PC-3 (cell line): ENCODE data around the gene NTRK2. TPM values are rescaled to one million over a fixed set of nuclear protein-coding genes. Genes with fewer than 3 reads are reported as not detected.

Experiments used
- ATAC-seq: fragments of 200-7000 bp; cut with Tn5 transposase; 2 replicates; pipeline ENCODE4 v1.9.1; 2020; ENCODE audit warnings: mild to moderate bottlenecking, moderate library complexity
- BruUV-seq: library from RNA; stranded (reverse); fragments of 400-500 nt; replicated peaks from 2 replicates; lab custom pipeline; 2021; lab: Mats Ljungman, UMichigan
- CTCF ChIA-PET: fragments of 300-600 bp; sonication (Branson Sonifier 250); formaldehyde crosslinking; loops from one replicate; lab custom pipeline; 2022; ENCODE audit warnings: antibody characterized with exemption; lab: Charles Lee
- POLR2A ChIA-PET: fragments of 300-600 bp; sonication (Branson Sonifier 250); formaldehyde crosslinking; loops from one replicate; lab custom pipeline; 2022; ENCODE audit warnings: antibody characterized with exemption; ENCODE audit not compliant: unreplicated experiment; lab: Charles Lee
- DNase-seq: peaks from one replicate; pipeline ENCODE4 v3.0.0-alpha.2; 2015
- H2AFZ ChIP-seq: fragments of 300-600 bp; sonication (generic); 2 replicates; pipeline ENCODE4 v1.6.0; 2016; ENCODE audit warnings: antibody characterized with exemption, low read length
- H3F3A ChIP-seq: fragments of 300-600 bp; sonication (generic); one replicate; pipeline ENCODE4 v1.6.0; 2017; ENCODE audit warnings: antibody characterized with exemption, low read length, control low read depth, mild to moderate bottlenecking; ENCODE audit not compliant: unreplicated experiment
- H3K27ac ChIP-seq: fragments of 300-600 bp; sonication (generic); 2 replicates; pipeline ENCODE4 v1.5.1; 2016; ENCODE audit warnings: mild to moderate bottlenecking, low read length
- H3K27me3 ChIP-seq: fragments of 300-600 bp; sonication (generic); 2 replicates; pipeline ENCODE4 v1.6.1; 2016; ENCODE audit warnings: low read length, mixed read lengths
- H3K36me3 ChIP-seq: fragments of 300-600 bp; sonication (generic); 2 replicates; pipeline ENCODE4 v1.6.1; 2016; ENCODE audit warnings: low read depth, mixed run types, low read length, mixed read lengths
- H3K4me1 ChIP-seq: fragments of 300-600 bp; sonication (generic); 2 replicates; pipeline ENCODE4 v1.5.1; 2016; ENCODE audit warnings: low read length; ENCODE audit not compliant: insufficient read depth
- H3K4me2 ChIP-seq: fragments of 300-600 bp; sonication (generic); 2 replicates; pipeline ENCODE4 v1.6.0; 2016; ENCODE audit warnings: low read length
- H3K4me3 ChIP-seq: fragments of 300-600 bp; sonication (generic); 2 replicates; pipeline ENCODE4 v1.5.1; 2016; ENCODE audit warnings: mild to moderate bottlenecking, low read length, mixed read lengths
- H3K79me2 ChIP-seq: fragments of 300-600 bp; sonication (generic); 2 replicates; pipeline ENCODE4 v1.6.1; 2017; ENCODE audit warnings: low read length, mixed read lengths
- H3K9ac ChIP-seq: fragments of 300-600 bp; sonication (generic); 2 replicates; pipeline ENCODE4 v1.6.0; 2016; ENCODE audit warnings: mild to moderate bottlenecking, low read length
- H3K9me2 ChIP-seq: fragments of 300-600 bp; sonication (generic); replicated peaks from 2 replicates; pipeline ENCODE4 v1.6.1; 2016; ENCODE audit warnings: mixed run types, low read length, mixed read lengths
- H3K9me3 ChIP-seq: fragments of 300-600 bp; sonication (generic); 2 replicates; pipeline ENCODE4 v1.6.1; 2016; ENCODE audit warnings: low read length, mixed read lengths
- H4K20me1 ChIP-seq: fragments of 300-600 bp; sonication (generic); 2 replicates; pipeline ENCODE4 v1.6.1; 2016; ENCODE audit warnings: low read length, mixed read lengths
- EZH2 ChIP-seq: fragments of 300-600 bp; sonication (generic); IDR thresholded peaks from one replicate; pipeline ENCODE4 v1.6.1; 2017; ENCODE audit warnings: antibody characterized with exemption, mild to moderate bottlenecking, low read length; ENCODE audit not compliant: unreplicated experiment
- EZH2phosphoT487 ChIP-seq: fragments of 300-600 bp; sonication (generic); IDR thresholded peaks from 2 replicates; pipeline ENCODE4 v1.6.1; 2018; ENCODE audit warnings: mild to moderate bottlenecking, antibody characterized with exemption, low read length, borderline replicate concordance
- intact Hi-C: fragments of 100-400 bp; cut with micrococcal nuclease; formaldehyde crosslinking; loops from 2 replicates; pipeline ENCODE4 v1.9.0; 2023
- total RNA-seq: library from RNA; depleted of rRNA; stranded (reverse); fragments of >200 nt; gene quantifications from 2 replicates; pipeline ENCODE4 v1.2.3, GENCODE V29; 2014
- TF ChIP-seq, protein P1 (sequence below): fragments of 300-600 bp; sonication (generic); conservative IDR thresholded peaks from 2 replicates; pipeline ENCODE4 v1.5.1; 2017; ENCODE audit warnings: antibody characterized with exemption, low read depth, mild to moderate bottlenecking, low read length

The NTRK2 gene
- total RNA-seq, 1 experiment from 2014 or later: not detected

DNA sequence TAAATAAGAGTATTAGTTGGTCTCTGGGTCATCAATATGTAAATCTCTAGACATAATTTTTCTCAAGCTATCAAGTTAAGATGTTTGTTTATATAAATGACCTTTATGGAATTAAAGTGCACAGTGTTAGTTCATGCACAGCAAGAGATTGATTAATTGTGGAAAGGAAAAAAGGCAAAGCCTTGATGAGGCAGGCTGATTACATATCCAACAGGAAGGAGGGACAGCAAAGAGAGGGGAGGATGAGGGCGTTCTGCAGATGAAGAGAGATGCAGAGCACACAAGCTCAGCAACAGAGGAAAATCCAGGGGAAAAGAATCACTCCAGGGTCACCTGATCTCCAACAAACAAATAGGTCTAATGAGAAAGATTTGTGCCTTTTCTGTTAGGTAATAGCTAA is 16.5 kb downstream of the NTRK2 start:
- Histone ChIP-seq H3F3A (no peaks in the 10 kb centered on the region), H3K36me3 (no peaks in the 10 kb centered on the region), H2AFZ (no peak overlapping the region), H3K4me3 (no peak overlapping the region), H3K27ac (no peak overlapping the region), H4K20me1 (no peaks in the 10 kb centered on the region), H3K9me3 (no peaks in the 10 kb centered on the region), H3K79me2 (no peaks in the 10 kb centered on the region), H3K9ac (no peak overlapping the region), H3K27me3 (no peaks in the 10 kb centered on the region), H3K4me1 (no peaks in the 10 kb centered on the region), H3K4me2 (no peak overlapping the region), H3K9me2 (no peaks in the 10 kb centered on the region)
- intact Hi-C loops: no loop called here
- no TSS peak for BruUV-seq
- ChIA-PET CTCF (no interaction called here), POLR2A (no interaction called here)
- TF ChIP-seq EZH2phosphoT487 (no peak), EZH2 (no peak)
- TF ChIP-seq, protein P1, sequence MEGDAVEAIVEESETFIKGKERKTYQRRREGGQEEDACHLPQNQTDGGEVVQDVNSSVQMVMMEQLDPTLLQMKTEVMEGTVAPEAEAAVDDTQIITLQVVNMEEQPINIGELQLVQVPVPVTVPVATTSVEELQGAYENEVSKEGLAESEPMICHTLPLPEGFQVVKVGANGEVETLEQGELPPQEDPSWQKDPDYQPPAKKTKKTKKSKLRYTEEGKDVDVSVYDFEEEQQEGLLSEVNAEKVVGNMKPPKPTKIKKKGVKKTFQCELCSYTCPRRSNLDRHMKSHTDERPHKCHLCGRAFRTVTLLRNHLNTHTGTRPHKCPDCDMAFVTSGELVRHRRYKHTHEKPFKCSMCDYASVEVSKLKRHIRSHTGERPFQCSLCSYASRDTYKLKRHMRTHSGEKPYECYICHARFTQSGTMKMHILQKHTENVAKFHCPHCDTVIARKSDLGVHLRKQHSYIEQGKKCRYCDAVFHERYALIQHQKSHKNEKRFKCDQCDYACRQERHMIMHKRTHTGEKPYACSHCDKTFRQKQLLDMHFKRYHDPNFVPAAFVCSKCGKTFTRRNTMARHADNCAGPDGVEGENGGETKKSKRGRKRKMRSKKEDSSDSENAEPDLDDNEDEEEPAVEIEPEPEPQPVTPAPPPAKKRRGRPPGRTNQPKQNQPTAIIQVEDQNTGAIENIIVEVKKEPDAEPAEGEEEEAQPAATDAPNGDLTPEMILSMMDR: no peak
- DNase-seq (no peak), ATAC-seq (no peak)

DNA sequence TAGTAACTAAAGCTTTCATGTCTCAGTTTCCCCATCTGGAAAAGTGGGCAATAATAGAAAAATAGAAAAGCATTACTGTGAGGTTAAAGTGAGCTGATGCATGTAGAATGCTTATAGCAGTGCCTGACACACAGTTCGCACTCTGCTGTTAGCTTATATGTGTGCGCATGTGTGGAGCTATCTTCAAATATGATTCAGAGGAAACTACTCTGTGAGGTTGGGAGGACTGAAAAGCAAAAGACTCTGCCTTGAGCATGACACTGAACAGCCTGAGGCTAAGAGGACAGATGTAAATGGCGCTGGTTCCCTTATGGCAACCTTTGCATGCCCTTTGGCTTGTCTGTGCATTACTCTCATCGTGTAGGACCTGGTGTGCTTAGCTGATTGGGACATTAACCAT is 19.4 kb downstream of the NTRK2 start:
- no peak overlapping the region for H3K9ac ChIP-seq
- no TSS peak for BruUV-seq
- H3K9me3 ChIP-seq: no peaks in the 10 kb centered on the region
- intact Hi-C loops: no loop called here
- TF ChIP-seq, protein P1: no peak
- TF ChIP-seq EZH2 (no peak), EZH2phosphoT487 (no peak)
- H3K27me3 ChIP-seq: no peaks in the 10 kb centered on the region; the same call in 1 of the 2 replicates
- no peaks in the 10 kb centered on the region for H3F3A ChIP-seq
- ChIA-PET POLR2A (no interaction called here), CTCF (no interaction called here)
- H3K36me3 ChIP-seq: no peaks in the 10 kb centered on the region
- H3K4me1 ChIP-seq: no peaks in the 10 kb centered on the region
- H4K20me1 ChIP-seq: no peaks in the 10 kb centered on the region
- H3K4me3 ChIP-seq: no peak overlapping the region
- H3K9me2 ChIP-seq: no peaks in the 10 kb centered on the region
- ATAC-seq (no peak), DNase-seq (no peak)
- H3K4me2 ChIP-seq: no peak overlapping the region
- no peak overlapping the region for H3K27ac ChIP-seq
- no peak overlapping the region for H2AFZ ChIP-seq
- H3K79me2 ChIP-seq: no peaks in the 10 kb centered on the region

DNA sequence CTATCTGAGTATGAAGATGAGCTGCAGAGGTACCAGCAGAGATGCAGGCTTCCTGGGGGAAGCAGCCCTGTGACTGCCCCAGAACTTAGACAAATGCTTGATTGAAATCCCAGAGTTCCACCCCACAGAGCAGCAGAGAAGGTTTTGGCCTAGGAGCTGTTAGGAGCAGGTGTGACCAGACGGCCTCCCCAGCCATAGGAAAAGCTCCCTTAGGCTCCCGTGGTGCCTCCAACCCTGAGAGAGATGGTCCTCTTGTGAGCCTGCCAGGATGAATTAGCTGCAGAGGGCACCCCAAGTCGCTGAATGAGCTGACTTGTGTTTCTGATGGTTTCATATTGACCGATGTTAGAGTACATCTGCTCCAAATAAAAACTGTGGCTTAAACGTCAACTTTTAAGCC is 22.1 kb downstream of the NTRK2 start:
- no TSS peak for BruUV-seq
- Histone ChIP-seq H3K9me2 (no peaks in the 10 kb centered on the region), H3K4me1 (no peaks in the 10 kb centered on the region), H3K9me3 (no peaks in the 10 kb centered on the region), H3K36me3 (no peaks in the 10 kb centered on the region), H3K27ac (no peak overlapping the region), H3F3A (no peaks in the 10 kb centered on the region), H3K79me2 (no peaks in the 10 kb centered on the region), H3K4me2 (no peak overlapping the region), H3K9ac (no peak overlapping the region), H4K20me1 (no peaks in the 10 kb centered on the region), H3K27me3 (peaks cover 4% of the 10 kb centered on the region; the same call in 1 of the 2 replicates), H3K4me3 (no peak overlapping the region), H2AFZ (no peak overlapping the region)
- no peak for ATAC-seq
- no peak for TF ChIP-seq EZH2
- POLR2A ChIA-PET: no interaction called here
- DNase-seq: no peak
- intact Hi-C loops: no loop called here
- CTCF ChIA-PET: no interaction called here
